VCaP (cell line): ENCODE measurements around the gene ENTPD7.

ENCODE experiments used
- H3K27ac ChIP-seq: fragments of 450-650 bp; 2 replicates; pipeline ENCODE4 v1.5.1; 2017
- CTCF ChIP-seq: fragments of 450-650 bp; conservative IDR thresholded peaks from 2 replicates; pipeline ENCODE4 v1.5.1; 2017; ENCODE audit warnings: mild to moderate bottlenecking, moderate library complexity

Gene ENTPD7

GRCh38 chr10:99659031-99659867, at the start of gene ENTPD7:
Gene ENTPD7, plus strand, starts transcription at chr10:99659509. Its CDS starts 448 bp downstream, at chr10:99659957.
- H3K27ac ChIP-seq: peak within 1 kb of the TSS; percentile 72

GRCh38 chr10:99610221-99610620, 49.1 kb upstream of the ENTPD7 start:
- no peak for TF ChIP-seq CTCF
- H3K27ac ChIP-seq: no peak overlapping the region

More at GRCh38 chr10:99659031-99659867, at the start of gene ENTPD7:
- TF ChIP-seq CTCF: no peak; the same call in 1 of the 2 replicates

- TF ChIP-seq CTCF: no peak
- peak overlapping the region; percentile 23; the same call in 1 of the 2 replicates for H3K27ac ChIP-seq
Observed at GRCh38 chr10:99611326-99611725, 48.0 kb upstream of the ENTPD7 start.

GRCh38 chr10:99612167-99612831, 47.0 kb upstream of the ENTPD7 start:
- H3K27ac ChIP-seq: peak overlapping the region; percentile 23; the same call in 1 of the 2 replicates
- peak; percentile 86 for TF ChIP-seq CTCF

DNA sequence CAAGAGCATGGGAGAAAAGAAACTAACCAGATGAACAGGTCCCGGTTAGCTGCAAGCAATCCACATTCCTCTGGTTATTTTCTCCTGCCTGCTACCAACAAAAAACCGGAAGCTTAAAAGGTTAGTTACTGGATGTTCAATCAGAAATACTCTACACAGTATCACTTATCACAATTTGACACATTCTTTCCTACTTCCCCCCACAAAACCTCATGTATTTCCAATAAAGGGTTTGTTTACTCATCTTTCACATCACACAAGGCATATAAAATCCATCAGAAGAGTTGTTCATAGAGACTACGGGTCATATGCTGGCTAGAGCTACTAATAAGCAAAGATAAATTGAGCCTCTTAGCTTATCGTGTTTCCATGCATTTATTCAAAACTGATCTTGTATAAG, 43.9 kb upstream of the ENTPD7 start:
- H3K27ac ChIP-seq: no peak overlapping the region
- TF ChIP-seq CTCF: no peak

DNA sequence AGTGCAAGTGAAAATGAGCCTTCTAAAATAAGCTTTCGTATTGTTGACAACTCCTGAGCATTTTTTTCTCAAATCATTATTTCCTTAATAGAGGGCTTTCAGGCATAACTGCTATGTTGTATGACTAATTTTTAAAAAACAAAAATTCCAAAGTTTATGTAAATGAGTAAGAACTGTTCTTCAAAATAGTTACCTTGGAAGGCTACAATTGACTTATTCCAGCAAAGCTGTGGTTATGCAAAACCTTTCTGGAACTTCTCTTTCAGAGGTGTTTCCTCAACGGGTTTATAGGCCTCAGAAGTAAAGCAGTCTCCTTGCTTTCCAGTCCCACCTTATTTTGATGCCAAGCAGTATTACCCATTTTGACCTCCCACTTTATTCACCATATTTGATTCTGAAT, 41.6 kb upstream of the ENTPD7 start:
- H3K27ac ChIP-seq: peak overlapping the region; percentile 94; the same call in 1 of the 2 replicates
- TF ChIP-seq CTCF: no peak

DNA sequence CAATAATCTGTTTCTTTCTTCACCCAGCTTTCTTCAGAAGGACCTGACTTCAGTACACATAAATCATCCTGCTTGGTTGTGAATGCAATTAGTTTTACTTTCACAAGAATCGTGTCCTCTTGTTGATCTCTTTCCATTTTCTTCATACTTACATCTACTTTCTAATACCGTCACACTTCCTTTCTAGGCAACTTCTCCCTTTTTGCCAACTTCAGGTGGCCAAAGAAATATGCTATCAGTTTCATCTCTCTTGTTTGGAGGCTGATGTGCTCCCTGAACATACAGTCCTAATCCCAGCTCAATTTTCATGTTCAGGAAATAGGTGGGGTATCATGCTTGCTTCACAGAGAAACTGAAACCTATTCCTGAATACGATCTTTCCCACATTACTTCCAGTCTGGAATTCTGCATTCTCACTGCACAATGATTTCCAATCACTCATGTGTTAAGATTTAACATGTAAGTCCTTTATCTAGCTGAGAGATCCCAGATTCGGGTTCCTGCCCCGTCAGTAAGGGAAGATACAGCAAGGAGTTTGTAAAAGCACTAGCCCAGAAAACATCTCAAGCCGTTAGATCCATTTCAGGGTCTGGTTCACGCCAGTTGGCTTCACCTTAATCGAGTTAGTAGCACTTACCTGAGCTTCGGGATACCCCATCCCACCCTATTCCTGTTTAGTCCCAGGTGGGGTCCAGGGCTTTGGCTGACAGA, 40.1 kb upstream of the ENTPD7 start:
- no peak for TF ChIP-seq CTCF
- H3K27ac ChIP-seq: peak overlapping the region; percentile 94
